OCI-LY1 (cell line): ENCODE measurements around the gene RAB13.

Experiments used
- H2AFZ ChIP-seq: fragments of 200-600 bp; sonication (generic), shearing (Covaris generic); 2 replicates; pipeline ENCODE4 v1.6.0; 2014; ENCODE audit warnings: antibody characterized with exemption, mild to moderate bottlenecking, low read length
- H3F3A ChIP-seq: fragments of 200-600 bp; sonication (generic), shearing (Covaris generic); 2 replicates; pipeline ENCODE4 v1.6.0; 2014; ENCODE audit warnings: mild to moderate bottlenecking, antibody characterized with exemption, low read length, moderate library complexity; ENCODE audit not compliant: insufficient read depth
- H3K27ac ChIP-seq: fragments of 200-600 bp; sonication (generic); 2 replicates; pipeline ENCODE4 v1.5.1; 2014; ENCODE audit warnings: low read length, mixed run types, mild to moderate bottlenecking, low read depth; ENCODE audit not compliant: poor library complexity, severe bottlenecking
- H3K27me3 ChIP-seq: fragments of 200-600 bp; sonication (generic); 2 replicates; pipeline ENCODE4 v1.6.0; 2014; ENCODE audit warnings: antibody characterized with exemption, mild to moderate bottlenecking, low read length, moderate library complexity; ENCODE audit not compliant: insufficient read depth
- H3K36me3 ChIP-seq: fragments of 200-600 bp; sonication (generic); 2 replicates; pipeline ENCODE4 v1.6.1; 2014; ENCODE audit warnings: mild to moderate bottlenecking, antibody characterized with exemption, low read length, moderate library complexity, mixed read lengths; ENCODE audit not compliant: insufficient read depth
- H3K4me1 ChIP-seq: fragments of 200-600 bp; sonication (generic); 2 replicates; pipeline ENCODE4 v1.5.1; 2014; ENCODE audit warnings: mild to moderate bottlenecking, low read length, moderate library complexity; ENCODE audit not compliant: insufficient read depth, severe bottlenecking
- H3K4me2 ChIP-seq: fragments of 200-600 bp; sonication (generic), shearing (Covaris generic); 2 replicates; pipeline ENCODE4 v1.6.1; 2014; ENCODE audit warnings: low read length
- H3K4me3 ChIP-seq: fragments of 200-600 bp; sonication (generic); 2 replicates; pipeline ENCODE4 v1.5.1; 2014; ENCODE audit warnings: low read length, low read depth, mild to moderate bottlenecking, mixed read lengths; ENCODE audit not compliant: poor library complexity, severe bottlenecking
- H3K79me2 ChIP-seq: fragments of 200-600 bp; shearing (Covaris generic); 2 replicates; pipeline ENCODE4 v1.6.1; 2016; ENCODE audit warnings: mixed run types, low read length, mixed read lengths; ENCODE audit not compliant: insufficient read depth
- H3K9ac ChIP-seq: fragments of 200-600 bp; sonication (generic), shearing (Covaris generic); 2 replicates; pipeline ENCODE4 v1.6.1; 2014; ENCODE audit warnings: mild to moderate bottlenecking, low read length, mixed read lengths
- H3K9me2 ChIP-seq: fragments of 200-600 bp; sonication (generic), shearing (Covaris generic); 2 replicates; pipeline ENCODE4 v1.6.1; 2014; ENCODE audit warnings: low read depth, mild to moderate bottlenecking, low read length, mixed read lengths
- H3K9me3 ChIP-seq: fragments of 200-600 bp; shearing (Covaris generic); 2 replicates; pipeline ENCODE4 v1.6.1; 2014; ENCODE audit warnings: low read length, mixed read lengths
- H4K20me1 ChIP-seq: fragments of 200-600 bp; sonication (generic), shearing (Covaris generic); 2 replicates; pipeline ENCODE4 v1.6.0; 2016; ENCODE audit warnings: mild to moderate bottlenecking, low read length; ENCODE audit not compliant: insufficient read depth
- CTCF ChIP-seq: fragments of 200-600 bp; sonication (generic), shearing (Covaris generic); IDR thresholded peaks from 2 replicates; pipeline ENCODE4 v1.5.1; 2017; ENCODE audit warnings: mild to moderate bottlenecking, antibody characterized with exemption, low read length, moderate library complexity, mixed read lengths
- EZH2 ChIP-seq: fragments of 200-600 bp; sonication (generic), shearing (Covaris generic); IDR thresholded peaks from 2 replicates; pipeline ENCODE4 v1.8.0; 2017; ENCODE audit warnings: borderline replicate concordance, mixed run types, mild to moderate bottlenecking, antibody characterized with exemption, low read length, moderate library complexity, mixed read lengths

The RAB13 gene

GRCh38 chr1:153962088-153963029 lies 23.8 kb downstream of the RAB13 start:
- no peaks in the 10 kb centered on the region for H4K20me1 ChIP-seq
- H3K4me1 ChIP-seq: peaks cover 49% of the 10 kb centered on the region
- H3K9ac ChIP-seq: peak overlapping the region; percentile 84
- H2AFZ ChIP-seq: no peak overlapping the region
- peaks cover 7% of the 10 kb centered on the region; the same call in 1 of the 2 replicates for H3K36me3 ChIP-seq
- peak overlapping the region; percentile 72 for H3K4me3 ChIP-seq
- H3K4me2 ChIP-seq: peak overlapping the region; percentile 88
- peak overlapping the region; percentile 73 for H3K27ac ChIP-seq
- no peaks in the 10 kb centered on the region for H3K27me3 ChIP-seq
- H3F3A ChIP-seq: no peaks in the 10 kb centered on the region
- H3K9me3 ChIP-seq: no peaks in the 10 kb centered on the region
- H3K79me2 ChIP-seq: peaks cover 10% of the 10 kb centered on the region
- no peaks in the 10 kb centered on the region for H3K9me2 ChIP-seq
- TF ChIP-seq CTCF: peak; percentile 18; the same call in 1 of the 2 replicates
- no peak for TF ChIP-seq EZH2

- Histone ChIP-seq H3K4me1 (peaks cover 56% of the 10 kb centered on the region), H3K27ac (peak overlapping the region; percentile 73), H3K9me2 (no peaks in the 10 kb centered on the region), H3F3A (no peaks in the 10 kb centered on the region), H3K79me2 (peaks cover 15% of the 10 kb centered on the region), H2AFZ (no peak overlapping the region), H3K36me3 (peaks cover 7% of the 10 kb centered on the region; the same call in 1 of the 2 replicates), H3K9me3 (no peaks in the 10 kb centered on the region), H3K4me2 (peak overlapping the region; percentile 88), H4K20me1 (no peaks in the 10 kb centered on the region), H3K4me3 (peak overlapping the region; percentile 72), H3K9ac (peak overlapping the region; percentile 84; the same call in 1 of the 2 replicates), H3K27me3 (no peaks in the 10 kb centered on the region)
- TF ChIP-seq CTCF: no peak
- no peak for TF ChIP-seq EZH2
Observed at GRCh38 chr1:153961421-153961820, 24.7 kb downstream of the RAB13 start.

- Histone ChIP-seq H3K9ac (no peak overlapping the region), H3K4me1 (peaks cover 55% of the 10 kb centered on the region), H4K20me1 (no peaks in the 10 kb centered on the region), H3K36me3 (peaks cover 7% of the 10 kb centered on the region; the same call in 1 of the 2 replicates), H2AFZ (no peak overlapping the region), H3K79me2 (peaks cover 24% of the 10 kb centered on the region), H3K4me2 (no peak overlapping the region), H3K9me3 (no peaks in the 10 kb centered on the region), H3K27me3 (no peaks in the 10 kb centered on the region), H3K9me2 (no peaks in the 10 kb centered on the region), H3F3A (no peaks in the 10 kb centered on the region), H3K4me3 (no peak overlapping the region), H3K27ac (no peak overlapping the region)
- TF ChIP-seq EZH2: no peak
- TF ChIP-seq CTCF: no peak
Observed at GRCh38 chr1:153960206-153960605, 25.9 kb downstream of the RAB13 start.
